Left forelimb (tissue), 1 donor: ENCODE data around the gene CLCNKB.
"Not testable (repeated sequence)": the region's sequence is repeated elsewhere in the genome, so short reads cannot be mapped to it uniquely, and the experiment has no call there.

Experiments
- DNase-seq: peaks from one replicate; pipeline ENCODE4 v3.0.0-alpha.2; 2018; ENCODE audit warnings: low spot score

CLCNKB gene

DNA sequence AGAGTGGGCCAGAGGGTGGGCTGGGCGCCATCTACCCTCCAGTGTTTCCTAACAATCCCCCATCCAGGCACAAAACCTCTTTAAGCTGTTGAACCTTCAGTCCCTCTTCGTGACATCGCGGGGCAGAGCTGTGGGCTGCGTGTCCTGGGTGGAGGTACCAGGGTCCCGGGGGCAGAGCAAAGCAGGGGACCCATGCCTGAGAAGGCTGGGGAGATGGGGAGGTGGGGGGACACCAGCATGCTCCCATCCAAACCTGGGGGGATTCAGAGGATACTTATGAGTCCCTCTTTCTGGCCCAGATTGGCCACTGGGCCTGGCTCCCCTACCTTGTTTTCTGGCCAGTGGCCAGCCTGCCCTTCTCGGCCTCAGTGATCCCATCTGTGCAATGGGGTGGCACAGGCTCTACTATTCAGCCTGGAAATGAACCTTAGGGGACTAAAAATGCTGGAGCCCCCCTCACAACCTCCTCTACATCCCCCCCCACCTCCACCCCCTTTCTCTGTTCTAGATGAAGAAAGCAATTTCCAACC, 10.4 kb upstream of the CLCNKB start:
- not testable (repeated sequence) for DNase-seq

DNA sequence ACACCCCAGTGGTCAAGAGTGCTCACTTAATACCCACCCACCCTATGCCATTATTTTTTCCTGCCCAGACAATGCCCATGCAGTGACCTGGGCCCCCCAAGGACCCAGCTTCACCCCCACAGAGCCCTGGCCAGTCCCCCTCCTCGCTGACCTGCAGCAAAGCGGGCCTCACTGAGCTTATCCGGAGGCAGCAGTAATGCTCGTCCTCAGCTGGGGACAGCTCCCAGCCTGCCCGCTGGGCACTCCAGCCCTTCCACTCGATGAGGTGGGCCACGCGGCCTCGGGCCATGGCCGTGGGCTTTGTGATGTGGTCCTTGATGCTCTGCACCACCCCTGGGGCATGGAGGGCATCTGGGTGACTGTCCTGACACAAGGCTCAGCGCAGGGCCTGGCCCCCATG, 7.1 kb upstream of the CLCNKB start:
- not testable (repeated sequence) for DNase-seq

DNA sequence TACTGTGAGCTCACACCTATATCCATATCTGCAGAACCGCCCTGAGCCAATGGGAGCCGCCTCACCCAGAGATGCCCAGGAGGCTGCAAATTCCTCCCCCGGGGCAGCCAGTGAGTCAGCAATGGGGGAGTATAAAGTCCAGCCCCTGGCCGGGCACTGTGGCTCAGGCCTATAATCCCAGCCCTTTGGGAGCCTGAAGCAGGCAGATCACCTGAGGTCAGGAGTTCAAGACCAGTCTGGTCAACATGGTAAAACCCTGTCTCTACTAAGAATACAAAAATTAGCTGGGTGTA, 5.0 kb upstream of the CLCNKB start:
- no peak for DNase-seq

DNA sequence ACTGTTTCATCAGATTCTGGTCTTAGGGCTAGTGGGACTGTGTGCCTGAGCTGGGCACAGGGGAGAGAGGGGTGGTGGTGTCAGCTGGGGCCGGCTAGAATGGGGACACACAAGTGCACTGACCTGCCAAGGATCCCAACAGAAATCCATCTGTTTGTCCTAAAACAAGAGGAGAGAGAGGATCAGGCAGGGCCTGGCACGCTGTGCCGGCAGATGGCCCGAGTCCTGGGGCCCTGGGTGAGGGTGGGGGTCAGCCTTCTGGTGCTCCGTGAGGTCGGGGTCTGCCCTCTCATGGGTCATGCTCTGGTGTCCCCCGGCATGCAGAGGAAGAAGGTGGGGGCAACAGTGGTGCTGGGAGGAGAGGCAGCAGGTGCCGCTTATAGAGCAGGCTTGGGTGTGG, 3.7 kb upstream of the CLCNKB start:
- DNase-seq, result not testable (repeated sequence)

DNA sequence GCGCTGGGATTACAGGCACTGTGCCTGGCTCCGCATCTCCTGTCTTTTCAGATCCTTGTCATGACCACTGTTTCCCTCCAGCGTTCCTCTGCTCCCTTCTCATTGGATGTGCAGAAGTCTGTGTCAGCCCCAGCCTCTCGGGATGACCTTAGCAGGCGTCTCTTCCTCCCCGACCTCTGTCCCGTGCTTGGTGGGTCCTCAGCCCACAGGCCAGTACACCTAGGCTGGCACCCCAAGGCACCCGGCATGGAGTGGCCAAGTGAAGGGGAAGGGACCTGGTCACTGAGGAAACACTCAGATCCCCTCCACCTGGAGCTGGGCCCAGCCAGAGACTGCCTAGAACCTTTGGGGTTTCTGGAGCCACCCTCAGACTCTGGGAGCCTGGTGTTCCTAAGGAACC, 2.4 kb upstream of the CLCNKB start:
- no peak for DNase-seq

DNA sequence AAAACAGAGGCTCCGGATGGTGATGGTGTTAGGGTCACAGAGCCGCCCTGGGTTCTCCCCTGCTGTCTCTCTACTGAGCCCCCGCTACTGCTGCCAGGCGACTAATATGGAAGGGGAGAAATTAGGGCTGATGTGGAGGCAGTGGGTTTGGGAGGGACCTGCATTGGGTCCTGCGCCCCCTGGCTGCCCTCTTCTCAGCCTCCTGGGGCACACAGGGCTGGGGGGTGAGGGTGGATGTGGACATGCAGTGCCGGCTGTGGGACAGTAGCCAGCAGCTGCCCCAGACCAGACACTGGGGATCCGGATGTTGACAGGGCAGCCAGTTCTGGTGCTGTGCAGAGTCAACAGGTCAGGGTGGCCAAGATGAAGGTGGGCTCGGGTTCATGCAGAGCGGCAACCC, 1.5 kb upstream of the CLCNKB start:
- DNase-seq, result no peak

DNA sequence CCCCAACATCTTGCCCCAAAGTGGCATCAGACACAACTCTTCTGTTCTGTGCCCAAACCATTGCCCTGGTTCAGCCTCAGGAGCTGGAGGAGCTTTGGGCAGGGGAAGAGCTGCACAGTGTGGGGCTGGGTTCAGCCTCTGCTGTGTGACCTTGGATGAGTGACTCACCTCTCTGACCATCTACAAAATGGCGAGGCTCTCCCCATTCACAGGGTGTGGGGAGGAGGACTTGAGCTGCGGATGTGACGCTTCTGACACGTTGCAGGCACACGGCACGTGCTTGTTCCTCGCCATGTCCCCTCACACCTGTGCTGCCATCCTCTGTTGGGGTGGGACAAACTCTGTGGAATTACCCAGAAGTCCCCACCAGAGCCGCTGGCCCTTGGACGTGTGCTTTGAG, 928 bp upstream of the CLCNKB start:
- DNase-seq, result not testable (repeated sequence)

DNA sequence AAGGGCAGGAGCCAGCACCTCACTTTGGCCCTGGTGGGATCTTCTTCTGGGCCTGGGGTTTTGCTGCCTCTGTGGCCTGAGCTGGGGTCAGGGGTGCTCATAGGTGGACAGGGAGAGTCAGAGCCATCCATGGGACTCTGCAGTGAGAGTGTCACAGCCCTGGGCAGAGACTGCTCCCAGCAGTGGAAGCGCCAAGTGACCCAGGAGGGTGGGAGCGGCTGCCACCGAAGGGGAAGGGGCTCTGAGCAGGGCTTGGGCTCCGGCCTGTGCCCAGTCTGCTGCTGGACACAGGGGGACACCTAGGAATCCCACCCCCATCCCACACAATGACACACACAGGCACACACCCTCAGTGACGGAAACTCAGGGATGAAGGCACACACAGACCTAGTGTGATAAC, 368 bp downstream of the CLCNKB start:
- DNase-seq, result no peak

DNA sequence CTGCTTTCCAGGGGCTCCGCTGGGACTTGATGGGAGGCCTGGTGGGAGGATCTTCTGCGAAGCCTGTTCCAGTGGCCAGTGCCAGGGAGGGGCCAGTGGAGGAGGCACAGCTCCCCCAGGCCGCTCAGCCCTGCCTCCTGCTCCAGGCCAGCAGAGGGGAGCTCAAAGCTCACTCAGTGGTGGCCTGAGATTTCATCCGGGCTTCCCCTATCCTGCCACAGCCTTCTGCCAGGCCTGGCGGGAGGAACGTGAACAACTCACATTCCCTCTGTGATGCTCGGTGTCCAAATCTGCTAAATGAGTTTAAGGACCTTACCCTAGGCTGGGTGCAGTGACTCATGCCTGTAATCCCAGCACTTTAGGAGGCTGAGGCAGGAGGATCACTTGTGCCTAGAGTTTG, 3.3 kb downstream of the CLCNKB start:
- no peak for DNase-seq

DNA sequence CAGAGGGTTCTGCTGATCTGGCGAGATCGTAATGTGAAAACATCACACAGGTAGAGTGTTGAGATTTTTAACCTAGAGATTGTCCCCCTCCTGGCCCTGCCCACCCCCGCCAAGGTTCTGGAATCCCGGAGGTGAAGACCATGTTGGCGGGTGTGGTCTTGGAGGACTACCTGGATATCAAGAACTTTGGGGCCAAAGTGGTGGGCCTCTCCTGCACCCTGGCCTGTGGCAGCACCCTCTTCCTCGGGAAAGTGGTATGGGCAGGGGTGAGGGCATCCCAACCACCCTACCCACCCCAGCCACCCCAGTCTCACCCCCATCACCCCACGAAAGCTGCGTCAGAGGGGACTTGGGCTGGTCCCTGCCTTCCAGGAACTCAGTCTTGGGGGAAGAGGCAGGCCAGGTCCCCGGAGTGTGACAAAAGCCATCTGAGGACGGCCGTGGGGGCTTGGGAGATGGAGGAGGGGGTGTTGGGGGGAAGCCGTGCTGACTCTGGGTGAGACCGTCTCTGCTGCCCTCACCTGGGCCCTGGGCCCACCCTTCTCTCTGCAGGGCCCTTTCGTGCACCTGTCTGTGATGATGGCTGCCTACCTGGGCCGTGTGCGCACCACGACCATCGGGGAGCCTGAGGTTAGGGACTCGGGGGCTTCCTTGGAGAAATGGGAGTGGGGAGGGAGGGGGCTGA, 4.4 kb downstream of the CLCNKB start:
- DNase-seq, result no peak

DNA sequence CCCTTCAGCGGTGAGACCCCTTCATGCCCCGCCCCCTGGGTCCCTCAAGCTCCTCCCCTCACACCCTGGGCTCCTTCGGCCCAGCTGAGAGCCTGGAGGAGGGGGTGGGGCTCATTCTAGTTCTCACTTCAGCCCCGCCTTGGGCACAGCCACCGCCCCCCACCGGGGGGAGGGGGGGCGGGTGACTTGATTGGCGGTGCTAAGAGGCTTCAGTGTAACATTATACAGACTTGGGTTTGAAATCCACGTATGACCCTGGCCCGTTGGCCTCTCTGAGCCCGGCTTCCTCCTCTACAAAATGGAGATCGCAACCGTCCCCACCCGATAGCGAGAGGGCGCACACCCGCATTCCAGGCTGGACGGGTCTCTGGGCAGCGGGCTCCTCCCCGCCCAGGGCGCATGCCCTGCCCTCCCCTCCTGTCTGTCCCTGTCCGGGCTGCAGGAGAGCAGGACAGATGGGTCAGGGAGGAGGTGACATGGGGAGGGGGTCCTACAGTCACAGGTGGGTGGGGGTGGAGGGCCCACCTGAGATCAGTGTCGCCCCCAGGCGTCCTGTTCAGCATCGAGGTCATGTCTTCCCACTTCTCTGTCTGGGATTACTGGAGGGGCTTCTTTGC, 5.1 kb downstream of the CLCNKB start:
- no peak for DNase-seq

DNA sequence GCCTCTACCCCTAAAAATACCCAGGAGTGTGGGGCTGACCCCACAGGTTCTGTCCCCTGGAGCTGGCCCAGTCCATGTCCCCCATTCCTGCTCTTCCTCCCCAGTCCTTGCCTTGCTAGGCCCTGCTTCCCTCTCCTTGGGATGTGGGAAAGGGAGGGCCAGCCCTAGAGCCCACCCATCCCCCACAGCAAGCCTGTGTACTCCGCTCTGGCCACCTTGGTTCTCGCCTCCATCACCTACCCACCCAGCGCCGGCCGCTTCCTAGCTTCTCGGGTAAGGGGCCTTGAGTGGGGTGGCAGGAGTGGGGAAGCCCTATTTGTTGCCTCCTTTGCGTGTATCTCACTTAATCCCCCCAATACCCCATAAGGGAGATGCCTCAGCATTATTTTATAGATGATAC, 6.7 kb downstream of the CLCNKB start:
- DNase-seq, result no peak

DNA sequence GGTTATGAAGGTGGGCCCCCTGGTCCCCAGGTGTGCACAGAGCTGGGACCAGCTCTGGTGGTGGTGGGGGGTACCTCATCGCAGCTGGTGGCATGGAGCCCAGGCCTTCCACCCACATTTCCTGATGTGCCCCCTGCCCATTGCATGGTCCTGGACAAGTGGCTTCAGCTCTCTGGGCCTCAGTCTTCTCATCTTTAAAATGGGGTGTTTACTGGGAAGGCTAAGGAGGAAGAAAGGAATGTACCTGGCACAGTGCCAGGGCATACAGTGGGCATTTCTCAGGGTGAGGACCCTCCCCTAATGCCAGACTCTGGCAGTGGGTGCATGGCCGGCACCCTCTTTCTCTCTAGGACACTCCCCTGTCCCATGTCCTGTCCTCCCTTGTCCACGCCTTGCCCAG, 7.5 kb downstream of the CLCNKB start:
- no peak for DNase-seq

DNA sequence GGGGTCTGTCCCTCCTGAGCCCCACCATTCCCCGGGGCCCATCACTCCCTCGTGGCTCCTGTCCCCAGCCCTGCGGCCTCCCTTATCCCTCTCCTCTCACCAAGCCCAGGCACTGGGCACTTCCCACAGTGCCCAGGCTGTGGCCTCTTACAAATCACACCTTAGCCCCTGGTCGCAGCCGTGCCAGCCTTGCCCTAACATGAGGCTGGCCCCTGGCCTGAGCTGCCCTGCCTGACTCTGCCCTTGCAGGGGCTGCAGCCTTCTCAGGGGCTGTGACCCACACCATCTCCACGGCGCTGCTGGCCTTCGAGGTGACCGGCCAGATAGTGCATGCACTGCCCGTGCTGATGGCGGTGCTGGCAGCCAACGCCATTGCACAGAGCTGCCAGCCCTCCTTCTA, 8.4 kb downstream of the CLCNKB start:
- not testable (repeated sequence) for DNase-seq

DNA sequence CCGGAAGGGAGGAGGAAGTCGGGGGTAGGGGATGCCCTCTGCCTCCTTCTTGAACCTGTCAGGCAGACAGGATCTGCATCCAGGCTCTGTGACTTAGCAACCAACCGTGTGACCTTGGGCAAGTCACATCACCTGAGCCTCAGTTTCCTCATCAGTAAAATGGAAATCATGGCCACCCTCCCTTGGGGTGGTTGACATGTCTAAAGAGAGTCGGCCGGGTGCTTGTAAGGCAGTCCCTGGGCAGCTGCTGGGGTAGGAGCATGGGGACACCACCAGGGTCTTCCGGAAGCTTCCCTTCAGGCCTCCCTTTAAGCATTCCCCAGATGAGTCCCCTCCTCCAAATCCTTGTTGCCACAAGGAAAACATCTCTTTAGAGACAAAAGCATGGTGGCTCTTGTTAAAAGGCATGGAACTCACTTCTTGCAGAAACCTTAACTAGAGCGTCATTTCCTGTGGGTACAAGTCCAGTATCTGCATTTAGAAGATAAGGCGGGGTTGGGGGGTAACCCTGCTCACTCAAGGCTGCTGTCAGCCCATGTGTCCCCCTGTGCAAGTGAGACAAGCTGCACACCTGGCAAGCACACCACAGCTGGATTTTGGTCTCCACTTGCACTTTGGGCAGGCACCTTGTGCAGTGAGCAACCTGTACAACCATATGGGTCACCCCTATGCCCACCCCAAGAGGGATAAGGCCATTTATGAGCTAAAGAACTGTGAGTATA, 10.4 kb downstream of the CLCNKB start:
- no peak for DNase-seq

DNA sequence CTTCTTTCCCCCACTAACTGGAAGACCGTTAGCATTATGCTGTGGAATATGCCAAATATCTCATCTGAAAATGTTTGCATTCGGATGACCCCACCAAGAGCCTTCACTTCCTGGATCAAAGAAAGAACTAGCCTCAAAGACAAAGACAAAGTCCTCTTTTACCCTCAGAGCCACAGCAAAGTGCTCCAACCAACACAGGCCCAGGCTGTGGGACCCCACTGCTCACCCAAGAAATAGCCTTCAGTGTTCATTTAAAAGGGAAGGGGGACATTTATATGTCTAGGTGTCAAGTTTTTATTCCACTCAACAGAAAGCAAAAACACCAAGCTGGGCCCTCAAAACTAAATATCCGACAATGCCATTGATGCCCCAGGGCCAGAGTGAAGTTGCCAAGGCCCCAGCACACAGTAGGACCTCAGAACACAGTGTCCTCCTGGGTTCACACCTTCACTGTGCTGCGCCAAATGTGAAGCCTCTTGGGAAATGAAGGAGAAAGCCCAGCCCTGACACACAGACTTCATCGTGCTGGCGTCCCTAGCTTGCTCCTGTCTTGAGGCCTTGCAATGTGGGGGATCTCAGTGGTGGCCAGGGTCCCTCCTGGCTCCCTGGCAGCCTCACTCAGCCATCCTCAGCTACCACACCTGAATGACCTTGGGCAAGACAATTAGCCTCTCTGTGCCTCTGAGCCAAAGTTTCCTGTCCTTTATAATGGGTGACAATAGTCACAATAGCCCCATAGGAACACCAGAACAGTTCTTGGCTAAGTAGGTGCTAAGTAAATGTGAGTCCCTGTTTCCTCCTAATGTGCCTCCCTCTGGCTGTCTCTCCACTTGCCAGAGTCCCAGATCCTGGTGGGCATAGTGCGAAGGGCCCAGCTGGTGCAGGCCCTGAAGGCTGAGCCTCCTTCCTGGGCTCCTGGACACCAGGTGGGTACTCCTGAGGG, 11.3 kb downstream of the CLCNKB start:
- DNase-seq, result no peak

DNA sequence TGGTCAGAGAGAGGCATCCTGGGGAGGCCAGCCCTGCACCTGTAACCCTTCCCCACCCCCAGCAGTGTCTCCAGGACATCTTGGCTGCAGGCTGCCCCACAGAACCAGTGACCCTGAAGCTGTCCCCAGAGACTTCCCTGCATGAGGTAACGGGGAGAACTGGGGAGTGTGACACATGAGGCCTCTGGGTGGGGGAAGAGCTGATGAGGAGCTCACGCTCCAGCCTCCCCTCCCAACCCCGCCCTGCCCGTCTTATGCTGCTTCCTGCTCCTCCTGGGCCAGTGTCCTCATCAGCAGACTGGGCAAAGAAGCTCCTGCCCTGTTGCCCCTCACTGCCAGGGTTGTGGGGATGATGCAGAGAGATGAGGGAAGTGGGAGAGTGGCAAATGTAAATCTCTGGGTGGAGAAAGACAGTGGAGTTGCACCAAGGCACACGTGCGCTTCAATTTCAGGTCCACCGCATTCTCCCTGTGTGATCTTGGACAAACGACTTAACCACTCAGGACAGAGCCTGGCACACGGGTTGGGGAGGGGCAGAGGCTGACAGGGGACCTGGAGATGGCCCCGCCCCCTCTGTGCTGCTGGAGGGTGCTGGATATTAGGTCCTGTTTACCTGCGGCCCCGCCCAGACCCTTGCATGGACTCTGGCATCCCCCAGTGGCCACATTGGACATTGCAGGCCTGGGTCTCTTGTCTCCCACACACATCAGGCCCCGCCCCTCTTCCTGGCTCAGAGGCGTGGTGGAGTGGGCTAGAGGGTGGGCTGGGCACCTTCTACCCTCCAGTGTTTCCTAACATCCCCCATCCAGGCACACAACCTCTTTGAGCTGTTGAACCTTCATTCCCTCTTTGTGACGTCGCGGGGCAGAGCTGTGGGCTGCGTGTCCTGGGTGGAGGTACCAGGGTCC, 12.3 kb downstream of the CLCNKB start:
- peak; percentile 84 for DNase-seq

DNA sequence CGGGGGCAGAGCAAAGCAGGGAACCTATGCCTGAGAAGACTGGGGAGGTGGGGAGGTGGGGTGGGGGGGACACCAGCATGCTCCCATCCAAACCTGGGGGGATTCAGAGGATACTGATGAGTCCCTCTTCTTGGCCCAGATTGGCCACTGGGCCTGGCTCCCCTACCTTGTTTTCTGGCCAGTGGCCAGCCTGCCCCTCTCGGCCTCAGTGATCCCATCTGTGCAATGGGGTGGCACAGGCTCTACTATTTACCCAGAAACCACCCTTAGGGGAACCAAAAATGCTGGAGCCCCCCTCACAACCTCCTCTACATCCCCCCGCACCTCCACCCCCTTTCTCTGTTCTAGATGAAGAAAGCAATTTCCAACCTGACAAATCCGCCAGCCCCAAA, 12.9 kb downstream of the CLCNKB start:
- DNase-seq, result not testable (repeated sequence)

DNA sequence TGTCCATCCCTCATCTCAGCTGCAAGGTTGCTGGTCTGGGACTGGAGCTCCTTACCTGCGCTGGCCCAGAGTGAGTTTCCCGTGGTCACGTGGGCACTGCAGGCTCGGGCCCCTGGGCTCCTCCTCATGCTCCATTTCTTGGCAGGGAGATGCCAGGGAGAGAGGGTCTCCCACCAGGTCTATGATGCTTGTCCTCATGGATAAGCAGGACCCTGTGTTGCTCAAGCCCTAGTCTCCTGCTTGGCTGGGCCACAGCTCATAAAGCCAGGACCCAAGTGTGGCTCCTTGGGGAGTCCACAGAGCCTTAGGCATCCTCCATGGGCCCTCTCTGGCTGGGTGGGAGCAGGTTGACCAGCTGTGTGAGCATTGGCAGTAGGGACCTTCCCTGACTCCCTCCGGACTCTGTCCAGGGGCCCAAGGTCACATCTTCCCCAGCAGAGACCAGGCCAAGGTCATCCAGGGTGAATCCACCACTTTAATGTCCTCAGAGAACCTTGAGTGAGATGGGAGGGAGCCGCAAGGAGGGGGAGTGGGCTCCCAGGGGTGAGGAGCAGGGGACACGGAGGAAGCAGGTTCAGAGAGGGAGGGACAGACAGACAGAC, 13.8 kb downstream of the CLCNKB start:
- DNase-seq, result not testable (repeated sequence)

DNA sequence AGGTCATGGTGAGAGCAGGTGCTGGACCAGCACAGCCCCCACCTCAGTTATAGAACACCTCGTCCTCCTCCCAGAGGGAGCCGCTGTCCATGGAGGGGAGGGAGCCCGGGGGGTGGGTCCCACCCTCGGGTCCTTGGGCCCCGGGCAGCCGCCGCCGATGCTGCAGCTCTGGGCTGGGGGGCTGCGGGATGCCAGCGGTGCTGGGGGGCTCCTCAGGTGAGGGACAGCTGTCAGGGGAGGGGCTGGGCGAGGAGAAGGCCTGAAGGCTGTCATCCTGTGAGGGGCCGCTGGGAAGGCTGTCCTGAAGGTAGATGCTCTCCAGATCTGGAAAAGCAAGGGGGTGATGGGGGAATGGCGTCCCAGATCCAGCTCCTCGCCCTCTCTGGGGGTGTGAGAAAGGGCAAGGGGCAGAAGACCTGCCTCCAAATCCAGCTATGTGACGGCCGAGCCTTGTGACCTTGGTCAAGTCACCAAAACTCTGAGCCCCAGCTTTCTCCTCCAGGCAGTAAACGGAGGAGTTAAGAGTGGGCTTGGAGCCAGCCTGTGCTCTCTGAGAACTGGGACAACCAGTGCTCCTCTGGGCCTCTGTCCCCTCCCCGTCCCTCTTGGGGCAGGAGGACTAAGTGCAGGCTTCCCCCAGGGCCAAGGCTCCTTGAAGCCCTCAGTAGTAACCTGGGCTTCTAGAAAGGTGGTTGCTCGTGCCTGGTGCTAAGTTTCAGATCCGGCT, 15.0 kb downstream of the CLCNKB start:
- DNase-seq, result not testable (repeated sequence)
